Measurements from ENCODE around the gene ATOH7.
A peak's percentile ranks its signal among the peaks of the same experiment; 100 is the strongest.
"Not testable (repeated sequence)": the region's sequence is repeated elsewhere in the genome, so short reads cannot be mapped to it uniquely, and the experiment has no call there.

The ATOH7 gene

DNA sequence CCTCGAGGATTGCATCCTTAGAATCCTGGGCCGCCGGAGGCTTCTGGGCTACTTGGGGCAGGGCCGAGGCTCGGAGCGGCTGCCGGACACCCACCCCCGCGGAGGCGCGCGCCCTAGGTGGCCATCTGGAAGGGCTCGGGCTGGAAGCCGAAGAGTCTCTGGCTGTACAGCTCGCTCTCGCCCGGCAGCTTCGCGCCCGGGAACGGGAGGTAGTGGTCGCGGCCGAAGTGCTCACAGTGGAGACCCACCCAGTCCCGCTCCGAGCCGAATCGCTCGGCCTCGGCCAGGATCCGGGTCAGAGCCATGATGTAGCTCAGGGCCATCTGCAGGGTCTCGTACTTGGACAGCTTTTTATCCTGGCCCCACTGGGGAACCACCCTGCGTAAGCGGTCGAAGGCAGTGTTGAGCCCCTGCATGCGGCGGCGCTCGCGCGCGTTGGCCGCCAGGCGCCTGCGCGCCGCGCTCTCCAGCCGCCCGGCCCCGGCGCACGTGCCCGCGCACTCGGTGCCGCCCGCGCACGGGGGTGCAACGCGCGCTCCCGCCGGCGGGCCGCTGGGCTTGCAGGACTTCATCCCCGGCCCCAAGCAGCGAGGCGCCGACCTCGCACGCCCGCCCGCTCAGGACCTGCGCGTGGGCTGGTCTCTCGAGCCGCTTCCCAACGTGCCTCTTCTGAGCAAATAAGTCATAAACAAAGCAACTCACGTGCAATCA lies 652 bp downstream of the ATOH7 start:
- DNase-seq (ENCODE audit: low read depth in 1 of 2, low spot score in 1 of 2), result peak; percentile 78 to 96
- TF ChIP-seq JUND (IDR thresholded peaks at IDR 0.05; ENCODE audit: low read depth), result no peak
- in situ Hi-C loops (cut with HindIII; ENCODE audit: low pct_unique_long_range_greater_than_20kb, low sequenced_read_pairs), result no loop called here

DNA sequence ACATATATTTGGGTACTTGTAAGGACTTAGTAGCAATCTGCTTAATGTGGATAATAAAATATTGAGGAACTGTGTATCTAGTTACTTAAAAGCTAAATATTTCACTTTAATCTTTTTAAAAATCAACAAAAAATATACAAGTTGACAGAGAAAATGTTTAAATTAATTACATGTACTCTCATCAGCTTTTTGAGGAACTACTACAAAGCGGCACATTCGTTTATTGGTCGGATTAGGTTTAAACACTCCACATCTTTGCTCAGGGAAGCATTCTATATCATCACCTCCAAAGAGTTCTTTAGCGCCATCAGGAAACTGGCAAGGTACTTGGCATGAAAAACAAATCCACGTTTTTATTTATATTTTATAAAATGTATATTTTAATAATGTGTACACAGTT lies 1.6 kb downstream of the ATOH7 start:
- no peak for DNase-seq (ENCODE audit: low read depth in 1 of 2, low spot score in 1 of 2)
- in situ Hi-C loops (cut with HindIII; ENCODE audit: low pct_unique_long_range_greater_than_20kb, low sequenced_read_pairs), result no loop called here
- no peak for TF ChIP-seq JUND (IDR thresholded peaks at IDR 0.05; ENCODE audit: low read depth)

DNA sequence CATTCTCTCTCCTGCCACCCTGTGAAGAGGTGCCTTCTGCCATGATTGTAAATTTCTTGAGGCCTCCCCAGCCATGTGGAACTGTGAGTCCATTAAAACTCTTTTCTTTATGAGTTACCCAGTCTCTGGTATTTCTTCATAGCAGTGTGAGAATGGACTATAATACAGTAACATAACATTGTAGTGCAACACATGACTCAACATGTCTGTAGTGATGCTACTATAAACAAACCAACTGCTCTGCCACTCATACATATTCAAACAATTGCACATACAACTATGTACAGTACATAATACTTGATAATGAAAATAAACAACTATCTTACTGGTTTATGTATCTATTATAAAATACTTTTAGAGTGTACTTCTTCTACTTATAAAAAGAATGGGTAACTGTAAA lies 7.1 kb downstream of the ATOH7 start:
- DNase-seq (ENCODE audit: low read depth in 1 of 2, low spot score in 1 of 2), result no peak
- no peak for TF ChIP-seq JUND (IDR thresholded peaks at IDR 0.05; ENCODE audit: low read depth)
- in situ Hi-C loops (cut with HindIII; ENCODE audit: low pct_unique_long_range_greater_than_20kb, low sequenced_read_pairs), result no loop called here

DNA sequence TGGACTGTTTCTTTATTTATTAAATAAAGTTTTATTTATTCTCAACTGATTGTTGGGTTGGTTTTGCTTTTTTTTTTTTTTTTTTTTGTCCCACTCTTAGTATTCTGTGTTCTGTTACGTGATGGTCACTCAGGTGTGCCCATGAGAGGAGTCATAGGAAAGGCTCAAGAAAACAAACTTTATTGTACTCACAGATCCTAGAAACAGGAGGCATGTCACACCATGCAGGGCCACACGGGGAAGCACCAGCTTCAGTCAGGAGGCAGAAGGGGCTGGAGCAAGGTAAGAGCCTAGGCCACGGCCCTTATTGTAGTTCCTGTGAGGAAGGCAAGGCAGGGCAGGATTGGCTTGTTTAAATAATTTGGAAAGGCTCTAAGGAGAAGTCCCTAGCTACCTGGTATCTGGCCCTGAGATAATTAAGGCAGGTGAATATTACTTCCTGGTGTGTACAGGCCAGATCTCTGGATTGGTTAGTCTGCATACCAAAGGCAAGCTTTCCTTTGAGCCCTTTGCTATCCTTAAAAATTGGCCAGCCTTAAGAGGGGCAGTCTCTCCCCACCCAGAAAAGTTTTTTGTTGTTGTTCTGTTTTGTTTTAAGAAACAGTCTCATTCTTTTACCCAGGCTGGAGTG lies 8.3 kb downstream of the ATOH7 start:
- DNase-seq (ENCODE audit: low read depth in 1 of 2, low spot score in 1 of 2), result peak in 1 of 2 experiments; percentile 72
- no peak for TF ChIP-seq JUND (IDR thresholded peaks at IDR 0.05; ENCODE audit: low read depth)
- in situ Hi-C loops (cut with HindIII; ENCODE audit: low pct_unique_long_range_greater_than_20kb, low sequenced_read_pairs), result no loop called here

DNA sequence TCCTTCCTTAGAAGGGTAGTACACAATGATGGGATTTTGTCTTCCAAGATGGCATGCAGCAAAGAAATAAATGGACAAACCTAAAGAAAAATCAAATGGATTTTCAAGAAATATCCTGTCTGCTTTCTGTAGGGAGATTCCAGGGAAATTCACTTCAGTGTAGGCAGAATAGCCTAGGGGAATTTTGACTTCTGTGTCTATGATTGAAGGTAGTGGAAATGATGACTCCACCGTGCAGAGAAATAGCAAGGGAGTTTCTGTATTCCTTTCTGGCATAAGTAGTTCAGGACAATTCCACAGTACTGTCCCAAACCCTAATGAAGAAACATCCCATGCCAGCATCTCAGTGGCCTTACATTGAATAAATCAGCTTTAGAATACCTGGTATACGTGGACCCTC lies 9.5 kb downstream of the ATOH7 start:
- TF ChIP-seq JUND (IDR thresholded peaks at IDR 0.05; ENCODE audit: low read depth), result no peak
- DNase-seq (ENCODE audit: low read depth in 1 of 2, low spot score in 1 of 2), result no peak
- in situ Hi-C loops (cut with HindIII; ENCODE audit: low pct_unique_long_range_greater_than_20kb, low sequenced_read_pairs), result no loop called here

DNA sequence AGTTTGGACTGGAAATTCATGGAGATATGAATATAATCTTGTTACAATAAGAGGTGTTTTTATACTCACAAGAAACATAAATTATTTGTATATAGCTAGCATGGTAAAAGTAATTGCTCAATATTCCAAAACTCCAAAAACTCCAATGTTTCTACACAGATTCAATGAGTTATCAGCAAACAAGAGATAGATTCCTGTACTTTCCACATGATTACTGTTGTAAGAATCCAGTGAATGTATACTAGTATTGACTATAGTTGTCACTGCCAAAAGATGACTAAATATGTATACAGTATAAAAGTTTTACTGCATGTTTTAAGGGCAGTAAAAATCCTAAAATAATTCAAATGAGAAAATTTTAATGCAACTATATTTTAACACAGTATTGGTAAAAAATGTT lies 10.7 kb downstream of the ATOH7 start:
- no peak for TF ChIP-seq JUND (IDR thresholded peaks at IDR 0.05; ENCODE audit: low read depth)
- in situ Hi-C loops (cut with HindIII; ENCODE audit: low pct_unique_long_range_greater_than_20kb, low sequenced_read_pairs), result no loop called here
- no peak for DNase-seq (ENCODE audit: low read depth in 1 of 2, low spot score in 1 of 2)

DNA sequence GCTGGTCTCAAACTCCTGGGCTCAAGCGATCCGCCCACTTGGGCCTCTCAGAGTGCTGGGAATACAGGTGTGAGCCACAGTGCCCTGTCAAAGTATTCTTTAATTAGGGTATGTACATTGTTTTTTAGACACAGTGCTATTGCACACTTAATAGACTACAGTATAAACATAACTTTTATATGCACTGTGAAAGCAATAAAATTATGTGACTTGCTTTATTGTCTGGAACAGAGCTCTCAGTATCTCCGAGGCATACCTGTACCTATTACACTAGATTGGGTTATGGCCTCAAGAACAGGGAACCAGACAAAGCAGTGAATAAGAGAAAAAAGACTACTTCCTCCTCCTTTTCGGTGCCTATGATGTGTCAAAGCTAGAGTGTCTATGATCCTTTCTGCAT lies 13.1 kb downstream of the ATOH7 start:
- no peak for DNase-seq (ENCODE audit: low read depth in 1 of 2, low spot score in 1 of 2)
- TF ChIP-seq JUND (IDR thresholded peaks at IDR 0.05; ENCODE audit: low read depth), result no peak
- in situ Hi-C loops (cut with HindIII; ENCODE audit: low pct_unique_long_range_greater_than_20kb, low sequenced_read_pairs), result no loop called here

DNA sequence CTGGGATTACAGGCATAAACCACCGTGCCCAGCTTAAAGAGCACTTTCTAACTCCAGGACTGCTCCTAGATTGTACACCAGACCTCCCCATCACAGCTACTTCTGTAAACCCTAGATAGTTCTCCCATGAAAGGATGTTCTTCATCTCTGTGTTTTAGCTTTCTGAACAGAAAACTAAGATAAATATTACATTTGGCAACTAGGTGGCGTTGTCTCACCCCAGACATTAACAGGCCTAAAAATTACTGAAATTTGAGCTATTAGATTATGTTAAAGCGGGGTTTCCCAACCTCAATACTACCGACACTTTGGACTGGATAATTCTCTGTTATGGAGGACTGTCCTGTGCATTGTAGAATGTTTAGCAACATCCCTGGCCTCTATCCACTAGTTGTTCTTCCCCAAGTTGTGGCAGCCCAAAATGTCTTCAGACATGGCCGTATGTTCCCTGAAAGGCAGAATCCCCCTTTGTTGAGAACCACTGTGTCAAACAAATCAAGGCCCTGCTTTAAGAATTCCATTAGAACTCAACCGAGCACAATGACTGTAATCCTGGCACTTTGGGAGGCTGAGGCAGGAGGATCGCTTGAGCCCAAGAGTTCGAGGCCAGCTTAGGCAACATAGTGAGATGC lies 19.1 kb downstream of the ATOH7 start:
- in situ Hi-C loops (cut with HindIII; ENCODE audit: low pct_unique_long_range_greater_than_20kb, low sequenced_read_pairs), result no loop called here

DNA sequence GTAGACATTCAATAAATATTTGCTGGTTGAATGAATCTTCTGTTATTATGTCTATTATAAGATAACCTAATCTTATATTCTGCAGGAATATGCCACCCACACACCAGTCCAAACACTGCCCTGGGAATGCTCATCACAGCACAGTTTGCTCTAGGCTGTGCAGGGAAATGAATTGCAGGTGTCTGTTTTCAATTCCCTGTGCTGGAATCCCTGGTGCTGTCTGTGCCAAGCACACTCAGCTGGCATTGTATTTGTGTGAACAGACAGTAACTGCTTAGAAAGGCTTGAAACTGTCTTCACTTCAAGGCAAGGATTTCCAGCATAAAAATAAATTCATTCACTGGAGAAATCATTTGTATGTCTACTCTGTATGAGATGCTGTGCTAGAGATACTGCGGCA lies 20.2 kb downstream of the ATOH7 start:
- DNase-seq (ENCODE audit: low read depth in 1 of 2, low spot score in 1 of 2), result no peak
- in situ Hi-C loops (cut with HindIII; ENCODE audit: low pct_unique_long_range_greater_than_20kb, low sequenced_read_pairs), result no loop called here
- TF ChIP-seq JUND (IDR thresholded peaks at IDR 0.05; ENCODE audit: low read depth), result no peak

More for the DNA sequence above, 19.1 kb downstream of the ATOH7 start:
- TF ChIP-seq JUND (IDR thresholded peaks at IDR 0.05; ENCODE audit: low read depth), result no peak
- peak in 1 of 2 experiments; percentile 41 for DNase-seq (ENCODE audit: low read depth in 1 of 2, low spot score in 1 of 2)

DNA sequence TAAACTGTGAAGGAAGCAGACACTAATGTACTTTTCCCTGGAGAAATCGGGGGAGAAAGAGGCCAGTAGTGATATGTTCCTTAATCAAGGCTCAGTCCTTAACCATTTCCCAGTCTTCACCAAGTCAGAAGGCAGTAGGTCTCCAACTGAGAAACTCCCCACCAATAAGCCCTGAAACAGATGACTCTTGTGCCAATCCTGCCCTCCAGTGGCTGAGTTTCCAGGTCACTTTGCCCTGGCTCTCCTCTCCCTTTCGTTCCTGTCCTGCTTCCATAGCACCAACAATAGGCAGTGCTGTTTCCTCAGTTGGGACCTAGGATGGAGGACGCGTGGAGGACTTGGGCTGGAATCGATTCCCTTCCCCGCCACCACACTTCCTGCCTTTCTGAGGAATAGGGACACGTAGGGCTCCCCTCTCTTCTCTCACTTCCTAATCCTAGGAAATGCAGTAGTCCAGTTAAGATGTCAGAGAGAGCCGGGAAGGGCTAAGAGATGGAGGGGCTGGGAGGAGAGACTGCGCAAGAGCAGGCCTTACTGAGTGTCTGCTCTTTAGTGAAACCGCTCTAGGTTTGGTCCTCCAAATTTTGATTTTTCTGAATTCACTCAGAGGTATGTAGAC lies 23.4 kb downstream of the ATOH7 start:
- in situ Hi-C loops (cut with HindIII; ENCODE audit: low pct_unique_long_range_greater_than_20kb, low sequenced_read_pairs), result no loop called here
- TF ChIP-seq JUND (IDR thresholded peaks at IDR 0.05; ENCODE audit: low read depth), result no peak
- DNase-seq (ENCODE audit: low read depth in 1 of 2, low spot score in 1 of 2), result peak; percentile 54 to 92

DNA sequence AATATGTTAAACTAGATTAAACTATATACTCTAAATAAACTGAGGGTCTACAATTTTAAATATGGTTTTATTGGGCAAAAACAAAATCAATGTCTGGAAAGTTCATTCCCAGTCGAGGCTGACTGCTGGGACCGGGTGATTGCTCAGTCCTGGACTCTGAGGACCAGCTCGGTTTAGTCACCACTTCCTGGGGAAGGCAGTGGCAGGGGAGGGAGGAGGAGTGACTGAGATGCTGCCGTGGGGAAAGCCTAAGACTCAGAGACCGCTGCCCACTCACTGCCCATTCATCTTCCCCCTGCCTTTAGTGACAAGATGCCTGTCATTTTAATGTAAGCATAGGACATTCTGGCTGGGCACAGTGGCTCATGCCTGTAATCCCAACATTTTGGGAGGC lies 29.0 kb downstream of the ATOH7 start:
- in situ Hi-C loops (cut with HindIII; ENCODE audit: low pct_unique_long_range_greater_than_20kb, low sequenced_read_pairs), result no loop called here
- DNase-seq (ENCODE audit: low read depth in 1 of 2, low spot score in 1 of 2), result no peak
- no peak for TF ChIP-seq JUND (IDR thresholded peaks at IDR 0.05; ENCODE audit: low read depth)

DNA sequence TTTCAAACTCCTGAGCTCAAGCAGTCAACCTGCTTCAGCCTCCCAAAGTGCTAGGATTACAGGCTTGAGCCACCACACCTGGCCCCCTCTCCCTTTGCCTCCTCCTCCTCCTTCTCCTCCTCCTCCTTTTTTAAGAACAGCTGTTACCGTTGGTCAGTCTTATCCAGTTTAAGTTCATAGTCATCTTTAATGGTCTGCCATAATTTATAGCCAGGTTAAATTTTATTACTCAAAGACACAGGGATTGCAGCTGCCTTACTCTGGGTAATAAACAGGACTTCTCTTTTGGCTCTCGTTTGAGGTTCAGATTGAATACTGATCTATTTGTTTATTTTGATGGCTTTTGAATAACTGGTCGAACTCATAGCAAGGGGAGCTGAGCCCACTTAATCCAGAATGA lies 35.2 kb downstream of the ATOH7 start:
- in situ Hi-C loops (cut with HindIII; ENCODE audit: low pct_unique_long_range_greater_than_20kb, low sequenced_read_pairs), result no loop called here
- no peak for DNase-seq (ENCODE audit: low read depth in 1 of 2, low spot score in 1 of 2)
- TF ChIP-seq JUND (IDR thresholded peaks at IDR 0.05; ENCODE audit: low read depth), result no peak

DNA sequence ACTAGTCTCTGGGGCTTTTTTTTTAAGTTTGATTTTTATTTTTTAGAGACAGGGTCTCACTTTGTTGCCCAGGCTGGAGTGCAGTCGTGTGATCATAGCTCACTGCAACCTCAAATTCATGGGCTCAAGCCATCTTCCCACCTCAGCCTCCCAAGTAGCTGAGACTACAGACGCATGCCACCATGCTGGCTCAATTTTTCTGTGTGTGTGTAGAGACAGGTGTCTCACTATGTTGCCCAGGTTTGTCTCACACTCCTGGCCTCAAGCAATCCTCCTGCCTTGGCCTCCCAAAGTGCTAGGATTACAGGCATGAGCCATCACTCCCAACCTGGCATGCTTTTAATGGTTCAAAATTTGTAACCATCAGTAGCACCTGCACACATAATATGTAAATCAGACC lies 36.1 kb downstream of the ATOH7 start:
- DNase-seq (ENCODE audit: low read depth in 1 of 2, low spot score in 1 of 2); in situ Hi-C loops (cut with HindIII; ENCODE audit: low pct_unique_long_range_greater_than_20kb, low sequenced_read_pairs): not testable (repeated sequence)
